MM.1S (cell line): Measurements from ENCODE around the gene ZNF672.

ENCODE experiments used
- EZH2 ChIP-seq: fragments of 300-600 bp; sonication (generic); optimal IDR thresholded peaks from 2 replicates; pipeline ENCODE3; 2017; ENCODE audit warnings: low read depth, mild to moderate bottlenecking, antibody characterized with exemption, low read length, mixed read lengths
- EZH2phosphoT487 ChIP-seq: fragments of 300-600 bp; sonication (generic); IDR thresholded peaks from 2 replicates; pipeline ENCODE4 v1.6.1; 2018; ENCODE audit warnings: antibody characterized with exemption, low read length
- TF ChIP-seq, protein P1 (sequence below): fragments of 300-600 bp; sonication (generic); IDR thresholded peaks from 2 replicates; pipeline ENCODE4 v1.5.1; 2016; ENCODE audit warnings: antibody characterized with exemption, low read length, mixed read lengths

- TF ChIP-seq, protein P1, sequence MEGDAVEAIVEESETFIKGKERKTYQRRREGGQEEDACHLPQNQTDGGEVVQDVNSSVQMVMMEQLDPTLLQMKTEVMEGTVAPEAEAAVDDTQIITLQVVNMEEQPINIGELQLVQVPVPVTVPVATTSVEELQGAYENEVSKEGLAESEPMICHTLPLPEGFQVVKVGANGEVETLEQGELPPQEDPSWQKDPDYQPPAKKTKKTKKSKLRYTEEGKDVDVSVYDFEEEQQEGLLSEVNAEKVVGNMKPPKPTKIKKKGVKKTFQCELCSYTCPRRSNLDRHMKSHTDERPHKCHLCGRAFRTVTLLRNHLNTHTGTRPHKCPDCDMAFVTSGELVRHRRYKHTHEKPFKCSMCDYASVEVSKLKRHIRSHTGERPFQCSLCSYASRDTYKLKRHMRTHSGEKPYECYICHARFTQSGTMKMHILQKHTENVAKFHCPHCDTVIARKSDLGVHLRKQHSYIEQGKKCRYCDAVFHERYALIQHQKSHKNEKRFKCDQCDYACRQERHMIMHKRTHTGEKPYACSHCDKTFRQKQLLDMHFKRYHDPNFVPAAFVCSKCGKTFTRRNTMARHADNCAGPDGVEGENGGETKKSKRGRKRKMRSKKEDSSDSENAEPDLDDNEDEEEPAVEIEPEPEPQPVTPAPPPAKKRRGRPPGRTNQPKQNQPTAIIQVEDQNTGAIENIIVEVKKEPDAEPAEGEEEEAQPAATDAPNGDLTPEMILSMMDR: no peak
- TF ChIP-seq EZH2 (no peak), EZH2phosphoT487 (no peak)
Observed at GRCh38 chr1:248813546-248813945, 24.5 kb upstream of the ZNF672 start.
